Right atrium auricular region (tissue), 2 donors: ENCODE data around the gene SPSB3. TPM values are rescaled to one million over a fixed set of nuclear protein-coding genes. Genes with fewer than 3 reads are reported as not detected.

Experiments used
- DNase-seq: peaks from one replicate; pipeline ENCODE4 v3.0.0-alpha.2; 2019; ENCODE audit warnings: low spot score
- H3K27ac ChIP-seq, 2 donors: fragments of 200-600 bp; sonication (generic); 1 replicate in 1 of 2; 2 replicates in 1 of 2; pipeline ENCODE4 v1.5.1; 2016 to 2019
- H3K27me3 ChIP-seq, 2 donors: fragments of 200-600 bp; sonication (generic); one replicate each; pipeline versions ENCODE4 v1.5.1 to v1.6.0; 2017 to 2019
- H3K36me3 ChIP-seq: fragments of 200-600 bp; sonication (generic); one replicate; pipeline ENCODE4 v1.5.1; 2016
- H3K4me1 ChIP-seq, 2 donors: fragments of 200-600 bp; sonication (generic); one replicate each; pipeline versions ENCODE4 v1.5.1 to v1.6.0; 2017 to 2019
- H3K4me3 ChIP-seq, 2 donors: fragments of 200-600 bp; sonication (generic); 1 replicate in 1 of 2; 2 replicates in 1 of 2; pipeline ENCODE4 v1.5.1; 2017 to 2019; ENCODE audit warnings: mild to moderate bottlenecking in 1 of 2, moderate library complexity in 1 of 2
- H3K9me3 ChIP-seq, 2 donors: fragments of 200-600 bp; sonication (generic); one replicate each; pipeline ENCODE4 v1.5.1; 2019
- total RNA-seq, 2 donors: library from RNA; depleted of rRNA; stranded (reverse); fragments of >200 nt; gene quantifications; one replicate each; pipeline ENCODE4 v1.1.0, GENCODE V29; 2016
- TF ChIP-seq, protein P1 (sequence below), 2 donors: fragments of 200-600 bp; sonication (generic); IDR thresholded peaks; one replicate each; pipeline ENCODE4 v1.5.1; 2019; ENCODE audit warnings: antibody characterized with exemption in 2 of 2

SPSB3 gene
- total RNA-seq, 2 donors from 2014 or later = 41.9 to 49.0 TPM

- no peak for DNase-seq
These were observed 32.9 kb downstream of the SPSB3 start for GRCh38 chr16:1749152-1750117.

DNA sequence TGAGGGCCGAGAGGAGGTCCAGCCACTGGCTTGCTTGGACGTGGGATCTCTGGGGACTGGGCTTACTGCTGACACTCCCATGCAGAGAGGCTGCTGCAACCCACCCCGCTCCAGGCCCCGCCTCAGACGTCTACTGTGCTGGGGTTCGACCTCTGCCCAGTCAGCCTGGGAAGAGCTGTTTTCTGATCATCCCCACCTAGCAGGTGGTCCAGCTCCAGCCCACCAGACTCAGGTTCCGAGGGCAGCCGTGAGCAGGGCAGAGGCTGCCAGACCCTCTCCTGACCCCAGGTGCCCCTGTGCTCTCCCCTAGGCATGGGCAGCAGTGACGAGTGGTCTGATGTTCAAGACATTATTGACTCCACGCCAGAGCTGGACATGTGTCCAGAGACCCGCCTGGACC is 34.4 kb downstream of the SPSB3 start:
- TF ChIP-seq, protein P1, sequence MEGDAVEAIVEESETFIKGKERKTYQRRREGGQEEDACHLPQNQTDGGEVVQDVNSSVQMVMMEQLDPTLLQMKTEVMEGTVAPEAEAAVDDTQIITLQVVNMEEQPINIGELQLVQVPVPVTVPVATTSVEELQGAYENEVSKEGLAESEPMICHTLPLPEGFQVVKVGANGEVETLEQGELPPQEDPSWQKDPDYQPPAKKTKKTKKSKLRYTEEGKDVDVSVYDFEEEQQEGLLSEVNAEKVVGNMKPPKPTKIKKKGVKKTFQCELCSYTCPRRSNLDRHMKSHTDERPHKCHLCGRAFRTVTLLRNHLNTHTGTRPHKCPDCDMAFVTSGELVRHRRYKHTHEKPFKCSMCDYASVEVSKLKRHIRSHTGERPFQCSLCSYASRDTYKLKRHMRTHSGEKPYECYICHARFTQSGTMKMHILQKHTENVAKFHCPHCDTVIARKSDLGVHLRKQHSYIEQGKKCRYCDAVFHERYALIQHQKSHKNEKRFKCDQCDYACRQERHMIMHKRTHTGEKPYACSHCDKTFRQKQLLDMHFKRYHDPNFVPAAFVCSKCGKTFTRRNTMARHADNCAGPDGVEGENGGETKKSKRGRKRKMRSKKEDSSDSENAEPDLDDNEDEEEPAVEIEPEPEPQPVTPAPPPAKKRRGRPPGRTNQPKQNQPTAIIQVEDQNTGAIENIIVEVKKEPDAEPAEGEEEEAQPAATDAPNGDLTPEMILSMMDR (IDR thresholded peaks at IDR 0.05) = no peak
- DNase-seq = no peak
- Histone ChIP-seq H3K27ac (no peak overlapping the region), H3K27me3 (no peaks in the 10 kb centered on the region), H3K4me1 (no peaks in the 10 kb centered on the region), H3K4me3 (no peak overlapping the region), H3K36me3 (peaks cover 78% of the 10 kb centered on the region), H3K9me3 (no peaks in the 10 kb centered on the region)

More at GRCh38 chr16:1749152-1750117, 32.9 kb downstream of the SPSB3 start:
- H3K36me3 ChIP-seq = peaks cover 73% of the 10 kb centered on the region
- H3K9me3 ChIP-seq = no peaks in the 10 kb centered on the region
- H3K27ac ChIP-seq = no peak overlapping the region
- TF ChIP-seq, protein P1 (IDR thresholded peaks at IDR 0.05) = no peak
- no peaks in the 10 kb centered on the region for H3K4me1 ChIP-seq
- H3K4me3 ChIP-seq = no peak overlapping the region
- no peaks in the 10 kb centered on the region for H3K27me3 ChIP-seq

DNA sequence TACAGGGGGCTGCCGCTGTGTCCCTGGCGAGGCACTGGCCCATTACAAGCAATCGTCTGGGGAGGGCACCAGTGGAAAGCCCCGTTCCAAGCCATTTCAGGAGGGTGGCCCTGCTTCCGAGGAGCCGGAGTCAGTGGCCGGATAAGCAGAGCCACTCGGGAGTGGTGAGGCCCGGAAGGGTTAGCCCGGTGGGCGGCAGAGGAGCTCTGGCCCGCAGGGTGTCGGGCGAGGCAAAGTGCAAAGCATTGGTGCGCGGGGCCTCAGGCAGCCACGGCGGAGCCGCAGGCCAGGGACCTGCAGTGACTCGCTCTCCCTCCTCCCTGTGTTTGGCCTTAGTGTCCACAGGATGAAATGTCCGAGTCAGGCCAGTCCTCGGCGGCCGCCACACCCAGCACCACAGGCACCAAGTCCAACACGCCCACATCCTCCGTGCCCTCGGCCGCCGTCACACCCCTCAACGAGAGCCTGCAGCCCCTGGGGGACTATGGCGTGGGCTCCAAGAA is 35.6 kb downstream of the SPSB3 start:
- TF ChIP-seq, protein P1 (IDR thresholded peaks at IDR 0.05) = no peak
- Histone ChIP-seq H3K9me3 (no peaks in the 10 kb centered on the region), H3K27me3 (no peaks in the 10 kb centered on the region), H3K4me3 (no peak overlapping the region), H3K27ac (no peak overlapping the region), H3K4me1 (no peaks in the 10 kb centered on the region), H3K36me3 (peaks cover 66% of the 10 kb centered on the region)
- DNase-seq = no peak

GRCh38 chr16:1745900-1746692 is 36.3 kb downstream of the SPSB3 start:
- Histone ChIP-seq H3K27ac (no peak overlapping the region), H3K27me3 (no peaks in the 10 kb centered on the region), H3K4me3 (no peak overlapping the region), H3K9me3 (no peaks in the 10 kb centered on the region), H3K36me3 (peaks cover 62% of the 10 kb centered on the region), H3K4me1 (peaks cover 0 to 3% of the 10 kb centered on the region in 2 donors)
- no peak for DNase-seq
- TF ChIP-seq, protein P1 (IDR thresholded peaks at IDR 0.05) = no peak

GRCh38 chr16:1745181-1745899 is 37.0 kb downstream of the SPSB3 start:
- Histone ChIP-seq H3K27ac (no peak overlapping the region), H3K9me3 (no peaks in the 10 kb centered on the region), H3K4me3 (no peak overlapping the region), H3K36me3 (peaks cover 59% of the 10 kb centered on the region), H3K4me1 (peaks cover 0 to 4% of the 10 kb centered on the region in 2 donors), H3K27me3 (no peaks in the 10 kb centered on the region)
- DNase-seq = no peak
- TF ChIP-seq, protein P1 (IDR thresholded peaks at IDR 0.05) = no peak
